ENCODE measurements around the gene E4F1. TPM values are rescaled to one million over a fixed set of nuclear protein-coding genes. Genes with fewer than 3 reads are reported as not detected.
A peak's percentile ranks its signal among the peaks of the same experiment; 100 is the strongest.

Gene E4F1
- total and polyA plus RNA-seq, 2 of the 13 experiments (the other 11 are each of a cell fraction or from before 2014, with no cell fraction given), result 13.8 to 19.5 TPM

DNA sequence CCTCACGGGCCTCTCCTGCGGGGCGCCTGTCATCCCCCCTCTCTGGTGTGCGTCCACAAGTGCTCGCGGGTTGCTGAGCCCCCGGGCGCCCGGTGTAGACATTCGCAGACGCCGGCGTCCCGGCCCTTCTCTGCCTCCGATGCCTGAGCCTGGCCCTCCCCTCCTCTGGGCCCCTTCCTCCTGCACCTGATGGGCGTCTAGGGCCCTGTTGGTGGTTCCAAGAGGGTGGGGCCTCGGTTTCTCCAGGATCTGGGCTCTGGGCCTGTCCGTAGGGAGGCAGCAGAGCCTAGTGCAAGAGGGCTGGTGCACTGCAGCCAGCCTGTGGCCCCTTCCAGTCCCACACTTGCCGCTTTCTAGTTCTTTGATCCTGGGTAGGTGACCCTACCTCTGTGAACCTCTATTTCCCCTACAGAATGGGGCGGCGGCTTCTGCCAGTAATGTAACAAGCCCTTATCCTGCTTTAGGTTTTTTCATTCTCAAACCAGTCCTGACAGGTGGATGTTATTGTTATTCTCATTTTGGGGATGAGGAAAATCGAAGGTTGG lies 623 bp downstream of the E4F1 start (continued):
- TF ChIP-seq, protein P1, sequence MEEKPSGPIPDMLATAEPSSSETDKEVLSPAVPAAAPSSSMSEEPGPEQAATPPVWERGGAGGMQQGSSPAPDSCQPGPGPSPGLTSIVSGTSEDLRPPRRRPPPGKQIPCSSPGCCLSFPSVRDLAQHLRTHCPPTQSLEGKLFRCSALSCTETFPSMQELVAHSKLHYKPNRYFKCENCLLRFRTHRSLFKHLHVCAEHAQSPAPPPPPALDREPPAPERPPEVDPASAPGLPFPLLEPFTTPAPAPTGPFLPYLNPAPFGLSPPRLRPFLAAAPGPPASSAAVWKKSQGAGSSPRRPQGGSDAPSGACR (CRISPR knock-in tag; IDR thresholded peaks at IDR 0.05), result no peak
- no peak for TF ChIP-seq JUND (CRISPR knock-in tag; IDR thresholded peaks at IDR 0.05)
- no peak for TF ChIP-seq ZNF878 (CRISPR knock-in tag; IDR thresholded peaks at IDR 0.05)
- TF ChIP-seq ISL2 (CRISPR knock-in tag; IDR thresholded peaks at IDR 0.05), result no peak
- no peak for TF ChIP-seq MAF1 (CRISPR knock-in tag; IDR thresholded peaks at IDR 0.05; ENCODE audit: borderline replicate concordance)
- TF ChIP-seq, protein P2, sequence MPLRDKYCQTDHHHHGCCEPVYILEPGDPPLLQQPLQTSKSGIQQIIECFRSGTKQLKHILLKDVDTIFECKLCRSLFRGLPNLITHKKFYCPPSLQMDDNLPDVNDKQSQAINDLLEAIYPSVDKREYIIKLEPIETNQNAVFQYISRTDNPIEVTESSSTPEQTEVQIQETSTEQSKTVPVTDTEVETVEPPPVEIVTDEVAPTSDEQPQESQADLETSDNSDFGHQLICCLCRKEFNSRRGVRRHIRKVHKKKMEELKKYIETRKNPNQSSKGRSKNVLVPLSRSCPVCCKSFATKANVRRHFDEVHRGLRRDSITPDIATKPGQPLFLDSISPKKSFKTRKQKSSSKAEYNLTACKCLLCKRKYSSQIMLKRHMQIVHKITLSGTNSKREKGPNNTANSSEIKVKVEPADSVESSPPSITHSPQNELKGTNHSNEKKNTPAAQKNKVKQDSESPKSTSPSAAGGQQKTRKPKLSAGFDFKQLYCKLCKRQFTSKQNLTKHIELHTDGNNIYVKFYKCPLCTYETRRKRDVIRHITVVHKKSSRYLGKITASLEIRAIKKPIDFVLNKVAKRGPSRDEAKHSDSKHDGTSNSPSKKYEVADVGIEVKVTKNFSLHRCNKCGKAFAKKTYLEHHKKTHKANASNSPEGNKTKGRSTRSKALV (CRISPR knock-in tag; IDR thresholded peaks at IDR 0.05), result no peak
- TF ChIP-seq, protein P3, sequence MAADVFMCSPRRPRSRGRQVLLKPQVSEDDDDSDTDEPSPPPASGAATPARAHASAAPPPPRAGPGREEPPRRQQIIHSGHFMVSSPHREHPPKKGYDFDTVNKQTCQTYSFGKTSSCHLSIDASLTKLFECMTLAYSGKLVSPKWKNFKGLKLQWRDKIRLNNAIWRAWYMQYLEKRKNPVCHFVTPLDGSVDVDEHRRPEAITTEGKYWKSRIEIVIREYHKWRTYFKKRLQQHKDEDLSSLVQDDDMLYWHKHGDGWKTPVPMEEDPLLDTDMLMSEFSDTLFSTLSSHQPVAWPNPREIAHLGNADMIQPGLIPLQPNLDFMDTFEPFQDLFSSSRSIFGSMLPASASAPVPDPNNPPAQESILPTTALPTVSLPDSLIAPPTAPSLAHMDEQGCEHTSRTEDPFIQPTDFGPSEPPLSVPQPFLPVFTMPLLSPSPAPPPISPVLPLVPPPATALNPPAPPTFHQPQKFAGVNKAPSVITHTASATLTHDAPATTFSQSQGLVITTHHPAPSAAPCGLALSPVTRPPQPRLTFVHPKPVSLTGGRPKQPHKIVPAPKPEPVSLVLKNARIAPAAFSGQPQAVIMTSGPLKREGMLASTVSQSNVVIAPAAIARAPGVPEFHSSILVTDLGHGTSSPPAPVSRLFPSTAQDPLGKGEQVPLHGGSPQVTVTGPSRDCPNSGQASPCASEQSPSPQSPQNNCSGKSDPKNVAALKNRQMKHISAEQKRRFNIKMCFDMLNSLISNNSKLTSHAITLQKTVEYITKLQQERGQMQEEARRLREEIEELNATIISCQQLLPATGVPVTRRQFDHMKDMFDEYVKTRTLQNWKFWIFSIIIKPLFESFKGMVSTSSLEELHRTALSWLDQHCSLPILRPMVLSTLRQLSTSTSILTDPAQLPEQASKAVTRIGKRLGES (CRISPR knock-in tag; IDR thresholded peaks at IDR 0.05; ENCODE audit: borderline replicate concordance), result 0 out of 2 replicates have a peak, but pooled peaks have one; percentile 7
- TF ChIP-seq MAZ (IDR thresholded peaks at IDR 0.05; ENCODE audit: borderline replicate concordance, low read depth, low read length), result no peak
- TF ChIP-seq MAZ (CRISPR knock-in tag; IDR thresholded peaks at IDR 0.05; ENCODE audit: low read depth), result no peak
- no peak for TF ChIP-seq ZNF343 (CRISPR knock-in tag; IDR thresholded peaks at IDR 0.05)
- 0 out of 2 replicates have a peak, but pooled peaks have one; percentile 15 for TF ChIP-seq THRA (CRISPR knock-in tag; IDR thresholded peaks at IDR 0.05; ENCODE audit: borderline replicate concordance)
